AG10803 (cell line): ENCODE measurements around the gene LASP1NB.
A peak's percentile ranks its signal among the peaks of the same experiment; 100 is the strongest.

Experiments used
- DNase-seq: peaks from one replicate; pipeline ENCODE4 v3.0.0; 2010; ENCODE audit warnings: low read depth
- H3K4me3 ChIP-seq: 2 replicates; pipeline ENCODE4 v1.5.1; 2011; ENCODE audit warnings: mild to moderate bottlenecking, low read length, control low read depth
- TF ChIP-seq, protein P1 (sequence below): conservative IDR thresholded peaks from 2 replicates; pipeline ENCODE4 v1.5.1; 2011; ENCODE audit warnings: mild to moderate bottlenecking, low read length, control low read depth, inconsistent platforms

LASP1NB gene

DNA sequence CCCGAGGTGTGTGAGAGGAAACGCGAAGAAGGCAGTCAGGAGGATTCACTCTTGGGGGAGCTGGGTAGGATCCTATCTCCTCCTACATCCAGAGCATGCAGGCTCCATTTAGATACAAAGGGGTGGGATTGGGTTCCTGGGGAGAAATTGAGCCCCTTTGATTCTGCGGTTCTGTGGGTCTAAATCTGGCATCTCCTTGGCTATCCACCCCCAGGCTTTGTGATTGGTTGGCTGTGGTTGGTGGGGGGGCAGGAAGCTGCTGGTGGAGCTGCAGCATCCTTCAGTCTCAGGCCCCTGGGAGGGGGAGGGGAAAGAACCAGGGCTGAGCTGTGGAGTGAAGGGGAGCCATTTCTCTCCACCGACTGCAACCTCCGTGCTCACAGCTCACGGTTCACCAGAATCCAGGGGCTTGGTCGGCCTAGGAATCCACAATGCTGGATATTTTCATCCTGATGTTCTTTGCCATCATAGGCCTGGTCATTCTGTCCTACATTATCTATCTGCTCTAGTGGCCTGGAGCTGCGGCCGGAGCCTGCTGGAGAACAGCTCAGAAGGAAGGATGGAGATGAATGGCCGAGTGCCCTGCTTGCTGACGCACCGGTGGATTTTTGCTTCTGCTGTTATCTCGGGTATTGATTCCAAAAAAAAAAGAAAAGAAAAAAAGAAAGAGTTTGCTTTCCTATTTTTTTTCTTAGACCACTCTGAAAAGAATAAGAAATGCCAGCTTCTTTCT is at the start of gene LASP1NB:
Gene LASP1NB, plus strand, starts transcription at position 352 of the 733 bp plus-strand sequence.
- peak within 1 kb of the TSS; percentile 17; the same call in 1 of the 2 replicates for H3K4me3 ChIP-seq
- DNase-seq = peak; percentile 27
- TF ChIP-seq, protein P1, sequence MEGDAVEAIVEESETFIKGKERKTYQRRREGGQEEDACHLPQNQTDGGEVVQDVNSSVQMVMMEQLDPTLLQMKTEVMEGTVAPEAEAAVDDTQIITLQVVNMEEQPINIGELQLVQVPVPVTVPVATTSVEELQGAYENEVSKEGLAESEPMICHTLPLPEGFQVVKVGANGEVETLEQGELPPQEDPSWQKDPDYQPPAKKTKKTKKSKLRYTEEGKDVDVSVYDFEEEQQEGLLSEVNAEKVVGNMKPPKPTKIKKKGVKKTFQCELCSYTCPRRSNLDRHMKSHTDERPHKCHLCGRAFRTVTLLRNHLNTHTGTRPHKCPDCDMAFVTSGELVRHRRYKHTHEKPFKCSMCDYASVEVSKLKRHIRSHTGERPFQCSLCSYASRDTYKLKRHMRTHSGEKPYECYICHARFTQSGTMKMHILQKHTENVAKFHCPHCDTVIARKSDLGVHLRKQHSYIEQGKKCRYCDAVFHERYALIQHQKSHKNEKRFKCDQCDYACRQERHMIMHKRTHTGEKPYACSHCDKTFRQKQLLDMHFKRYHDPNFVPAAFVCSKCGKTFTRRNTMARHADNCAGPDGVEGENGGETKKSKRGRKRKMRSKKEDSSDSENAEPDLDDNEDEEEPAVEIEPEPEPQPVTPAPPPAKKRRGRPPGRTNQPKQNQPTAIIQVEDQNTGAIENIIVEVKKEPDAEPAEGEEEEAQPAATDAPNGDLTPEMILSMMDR = no peak

DNA sequence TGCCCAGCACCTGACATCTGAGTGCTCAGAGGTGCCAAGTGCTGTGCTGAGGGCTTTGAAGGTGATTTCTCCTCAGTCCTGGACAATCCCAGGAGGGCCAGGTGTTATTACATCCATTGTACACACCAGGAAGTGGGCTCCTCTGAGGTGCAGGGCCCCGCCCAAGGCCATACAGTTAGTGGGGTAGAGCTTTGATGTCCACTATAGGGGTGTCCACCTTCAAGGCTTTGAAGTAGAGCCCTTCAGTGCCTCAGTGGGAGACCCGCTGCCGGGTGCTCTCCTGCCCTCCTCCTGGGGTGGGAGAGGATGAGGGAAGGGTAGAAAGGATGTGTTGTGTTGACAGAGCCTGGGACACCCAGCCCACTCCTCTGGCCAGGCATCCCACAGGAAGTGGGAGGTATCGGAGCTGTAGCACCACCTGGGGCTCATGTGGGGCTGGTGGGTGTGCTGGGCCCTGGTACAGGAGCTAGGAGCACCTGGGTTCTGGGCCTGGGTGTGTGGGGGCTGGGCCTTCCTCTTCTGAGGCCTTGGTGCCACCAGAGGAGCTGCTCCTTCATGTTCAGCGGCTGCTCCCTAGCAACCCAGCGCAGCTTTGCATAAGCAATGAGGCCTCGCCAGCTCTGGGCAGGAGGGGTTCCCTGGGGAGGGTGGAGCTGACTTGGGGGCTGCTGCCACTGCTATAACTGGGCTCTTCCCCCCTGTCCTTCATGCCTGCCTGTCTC is 48.1 kb upstream of the LASP1NB start:
- TF ChIP-seq, protein P1 = no peak
- peak overlapping the region; percentile 8 for H3K4me3 ChIP-seq
- DNase-seq = no peak

DNA sequence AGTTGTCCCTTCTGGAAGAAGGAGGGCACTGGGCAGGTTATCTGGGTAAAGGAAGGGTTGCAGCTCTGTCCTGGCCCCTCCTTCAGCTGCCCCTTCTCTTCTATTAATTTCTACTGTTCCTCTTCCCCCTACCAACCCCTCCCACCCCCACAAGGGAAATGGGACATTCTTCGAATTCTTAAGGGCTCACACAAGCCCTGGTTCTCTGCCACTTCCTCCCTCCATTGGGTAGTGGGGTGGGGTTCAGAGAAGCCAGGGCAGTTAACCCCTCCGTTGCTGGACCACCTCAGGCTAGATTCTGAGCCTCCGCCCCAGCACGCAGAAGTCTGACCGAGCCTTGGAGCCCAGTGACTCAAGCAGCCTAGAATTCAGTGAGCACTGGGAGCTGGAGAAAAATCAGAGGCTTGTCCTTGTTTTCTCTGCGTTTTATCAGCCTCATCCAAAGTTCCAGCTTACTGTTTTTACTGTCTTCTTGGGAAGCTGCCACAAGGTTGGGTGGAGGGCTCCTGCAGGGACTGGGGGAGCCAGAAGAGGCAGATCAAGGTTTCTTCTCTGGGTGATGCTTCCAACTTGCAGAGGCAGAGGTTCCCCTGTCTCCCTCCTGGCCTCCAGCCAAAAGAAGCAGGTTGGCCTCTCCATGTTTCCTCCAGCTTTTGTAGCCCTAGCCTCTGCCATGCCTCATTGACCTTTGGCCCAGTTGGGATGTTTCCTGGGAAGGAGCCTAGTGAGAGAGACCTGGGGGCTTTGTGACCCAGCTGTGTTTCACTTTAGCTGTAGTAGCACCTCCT is 45.3 kb upstream of the LASP1NB start:
- TF ChIP-seq, protein P1 = no peak

DNA sequence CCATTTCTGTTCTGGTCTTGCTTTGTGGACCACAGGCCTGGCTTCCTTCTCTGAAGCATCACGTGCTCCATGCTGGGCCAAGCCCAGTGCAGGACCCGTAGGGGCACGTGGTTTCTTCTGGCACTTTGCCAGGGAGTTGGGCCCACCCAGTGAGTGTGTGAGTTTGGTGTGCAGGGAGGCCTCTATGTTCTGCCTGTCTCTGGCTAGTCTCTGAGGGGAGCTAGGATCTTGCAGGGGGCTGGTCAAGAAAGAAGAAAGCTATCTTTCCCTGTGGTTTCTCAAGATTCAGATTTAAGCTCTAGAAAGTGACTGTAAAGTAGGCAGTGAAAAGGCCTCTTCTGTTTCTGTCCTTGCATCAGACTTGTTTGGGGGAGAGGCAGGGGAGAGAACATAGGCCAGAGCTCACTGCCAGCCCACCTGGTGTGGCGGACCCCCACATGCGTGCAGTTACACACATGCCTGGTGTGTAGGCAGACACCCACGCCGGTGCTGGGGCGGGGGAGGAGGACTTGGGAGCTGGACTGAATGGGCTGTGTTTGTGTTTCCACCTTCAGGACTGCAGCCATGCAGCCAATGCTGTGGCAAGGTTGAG is 43.7 kb upstream of the LASP1NB start:
- TF ChIP-seq, protein P1 = no peak
- DNase-seq = peak; percentile 40
- no peak overlapping the region; the same call in 1 of the 2 replicates for H3K4me3 ChIP-seq

More for the DNA sequence above, 45.3 kb upstream of the LASP1NB start:
- peak overlapping the region; percentile 23 for H3K4me3 ChIP-seq
- DNase-seq = peak; percentile 85

DNA sequence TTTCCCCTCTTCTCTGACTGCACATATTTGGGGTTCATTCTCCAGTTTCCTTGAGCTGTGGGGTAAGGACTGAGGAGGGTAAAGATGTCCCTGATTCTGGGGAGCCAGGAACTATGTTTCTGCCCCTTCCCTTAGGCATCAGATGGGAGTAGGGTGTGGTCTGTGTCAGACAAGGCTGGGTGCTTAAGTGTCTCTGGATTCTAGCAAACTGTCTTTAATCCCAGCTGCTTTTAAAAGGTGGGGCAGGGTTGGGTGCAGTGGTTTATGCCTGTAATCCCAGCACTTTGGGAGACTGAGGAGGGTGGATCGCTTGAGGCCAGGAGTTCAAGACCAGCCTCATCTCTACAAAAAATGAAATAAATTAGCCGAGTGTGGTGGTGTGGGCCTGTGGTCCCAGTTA is 42.5 kb upstream of the LASP1NB start:
- TF ChIP-seq, protein P1 = no peak
- no peak for DNase-seq

DNA sequence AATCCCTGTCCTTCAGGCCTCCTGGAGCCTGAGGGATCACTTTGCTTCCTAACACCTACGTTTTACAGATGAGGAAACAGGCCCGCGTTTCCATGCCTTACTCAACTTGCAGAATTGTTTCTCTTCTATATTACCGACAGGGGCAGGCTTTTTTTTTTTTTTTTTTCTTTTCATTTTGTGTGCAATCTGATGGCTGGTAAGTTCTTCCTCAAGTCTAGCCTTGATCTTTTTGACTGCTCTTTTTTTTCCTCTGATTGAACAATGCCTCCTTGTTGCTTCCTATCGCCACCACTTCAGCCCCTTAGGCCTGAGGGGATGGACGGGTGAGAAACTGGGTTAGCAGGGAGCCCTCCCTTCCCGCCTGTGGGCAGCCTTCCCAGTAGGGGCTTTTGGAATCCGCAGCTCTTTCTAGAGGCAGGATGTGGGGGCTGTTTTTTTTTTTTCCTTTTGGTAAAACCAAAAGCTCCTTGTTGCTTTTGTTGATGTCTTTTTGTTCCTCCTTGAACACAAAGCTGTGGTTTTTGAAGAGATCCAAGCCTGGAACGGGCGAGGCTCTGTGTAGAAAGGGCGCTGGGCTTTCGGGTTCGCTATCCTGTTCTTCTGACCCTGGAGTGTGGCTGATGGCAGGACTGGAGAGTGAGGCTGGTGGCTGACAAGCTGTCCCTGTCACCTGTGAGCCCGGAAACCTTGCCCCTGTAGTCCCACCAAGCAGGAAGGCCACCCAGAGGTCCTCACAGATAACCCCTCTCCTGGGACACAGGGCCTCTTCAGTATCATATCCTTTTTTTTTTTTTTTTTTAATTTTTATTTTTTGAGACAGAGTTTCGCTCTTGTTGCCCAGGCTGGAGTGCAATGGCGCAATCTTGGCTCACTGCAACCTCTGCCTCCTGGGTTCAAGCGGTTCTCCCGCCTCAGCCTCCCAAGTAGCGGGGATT is 41.6 kb upstream of the LASP1NB start:
- TF ChIP-seq, protein P1 = peak; percentile 8; the same call in 1 of the 2 replicates
- no peak overlapping the region for H3K4me3 ChIP-seq

More for the DNA sequence above, 42.5 kb upstream of the LASP1NB start:
- H3K4me3 ChIP-seq = no peak overlapping the region

More for the DNA sequence above, 41.6 kb upstream of the LASP1NB start:
- DNase-seq = no peak
